Activated B cell treated with CpG ODN at 0.5 μM for 24 hours (primary cell): ENCODE measurements around the gene PPA1. TPM values are rescaled to one million over a fixed set of nuclear protein-coding genes. Genes with fewer than 3 reads are reported as not detected.
A peak's percentile ranks its signal among the peaks of the same experiment; 100 is the strongest.

Experiments
- ATAC-seq: fragments of 200-7000 bp; cut with Tn5 transposase; one replicate; pipeline ENCODE4 v1.10.0; 2021; ENCODE audit warnings: low read depth, mild to moderate bottlenecking, moderate library complexity
- CTCF ChIA-PET: fragments of 350-600 bp; sonication (Branson Sonifier 250); formaldehyde crosslinking; loops from one replicate; lab custom pipeline; 2021; ENCODE audit warnings: antibody characterized with exemption; lab: Charles Lee
- POLR2A ChIA-PET: fragments of 350-600 bp; sonication (Branson Sonifier 250); formaldehyde crosslinking; loops from one replicate; lab custom pipeline; 2021; ENCODE audit warnings: antibody characterized with exemption; lab: Charles Lee
- DNase-seq: peaks from one replicate; pipeline ENCODE4 v3.0.0; 2022
- H3K27ac Mint-ChIP-seq: one replicate; pipeline ENCODE4 v1.8.0; 2020; ENCODE audit warnings: mixed read lengths
- H3K27me3 Mint-ChIP-seq: one replicate; pipeline ENCODE4 v1.8.0; 2021; ENCODE audit warnings: mixed read lengths
- H3K36me3 Mint-ChIP-seq: one replicate; pipeline ENCODE4 v1.8.0; 2021; ENCODE audit warnings: low read depth, mixed read lengths
- H3K4me1 Mint-ChIP-seq: one replicate; pipeline ENCODE4 v1.8.0; 2021; ENCODE audit warnings: mixed read lengths
- H3K4me3 Mint-ChIP-seq: one replicate; pipeline ENCODE4 v1.8.0; 2020; ENCODE audit warnings: mild to moderate bottlenecking, mixed read lengths
- H3K9me3 Mint-ChIP-seq: one replicate; pipeline ENCODE4 v1.8.0; 2020; ENCODE audit warnings: mixed read lengths
- CTCF ChIP-seq: fragments of 200-600 bp; IDR thresholded peaks from one replicate; pipeline ENCODE4 v1.8.0; 2022; ENCODE audit warnings: antibody characterized with exemption, mild to moderate bottlenecking
- intact Hi-C: fragments of 100-400 bp; cut with micrococcal nuclease; formaldehyde crosslinking; loops from one replicate; pipeline ENCODE4 v1.15.1; 2024
- total RNA-seq: library from RNA; stranded (reverse); gene quantifications from 2 replicates; pipeline ENCODE4 v1.2.3, GENCODE V29; 2022

Gene PPA1
- total RNA-seq, 1 donor from 2014 or later = 107 TPM

DNA sequence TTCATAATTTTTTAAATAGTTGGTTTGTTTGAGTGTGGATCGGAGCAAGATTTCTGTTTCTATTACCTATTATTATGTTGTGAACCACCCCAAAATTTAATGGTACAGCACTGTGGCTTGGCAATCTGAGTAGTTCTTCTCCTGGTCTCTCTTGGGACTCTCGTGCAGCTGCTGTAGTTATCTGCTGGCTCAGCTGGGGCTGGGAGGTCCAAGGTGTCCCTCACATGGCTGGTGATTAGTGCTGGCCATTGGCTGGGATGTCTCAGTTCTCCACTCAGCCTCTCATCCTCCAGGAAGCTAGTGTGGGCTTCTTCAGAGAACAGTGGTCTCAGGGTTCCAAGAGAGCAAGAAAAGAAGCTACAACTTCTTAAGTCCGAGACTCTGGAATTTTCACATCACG lies 35.1 kb upstream of the PPA1 start:
- ChIA-PET CTCF (interaction anchor here (0.6 to 13.0 kb wide), 7 partner anchors 10 to 111 kb away, joined by 3 to 204 read pairs (median 3); no protein-coding TSS in a partner anchor), POLR2A (no interaction called here)
- no peak overlapping the region for H3K27ac Mint-ChIP-seq
- DNase-seq (no peak), ATAC-seq (no peak)
- peaks cover 10% of the 10 kb centered on the region for H3K27me3 Mint-ChIP-seq
- H3K36me3 Mint-ChIP-seq = no peaks in the 10 kb centered on the region
- TF ChIP-seq CTCF = no peak
- no peaks in the 10 kb centered on the region for H3K9me3 Mint-ChIP-seq
- H3K4me3 Mint-ChIP-seq = no peak overlapping the region
- intact Hi-C loops = no loop called here
- H3K4me1 Mint-ChIP-seq = peaks cover 19% of the 10 kb centered on the region

DNA sequence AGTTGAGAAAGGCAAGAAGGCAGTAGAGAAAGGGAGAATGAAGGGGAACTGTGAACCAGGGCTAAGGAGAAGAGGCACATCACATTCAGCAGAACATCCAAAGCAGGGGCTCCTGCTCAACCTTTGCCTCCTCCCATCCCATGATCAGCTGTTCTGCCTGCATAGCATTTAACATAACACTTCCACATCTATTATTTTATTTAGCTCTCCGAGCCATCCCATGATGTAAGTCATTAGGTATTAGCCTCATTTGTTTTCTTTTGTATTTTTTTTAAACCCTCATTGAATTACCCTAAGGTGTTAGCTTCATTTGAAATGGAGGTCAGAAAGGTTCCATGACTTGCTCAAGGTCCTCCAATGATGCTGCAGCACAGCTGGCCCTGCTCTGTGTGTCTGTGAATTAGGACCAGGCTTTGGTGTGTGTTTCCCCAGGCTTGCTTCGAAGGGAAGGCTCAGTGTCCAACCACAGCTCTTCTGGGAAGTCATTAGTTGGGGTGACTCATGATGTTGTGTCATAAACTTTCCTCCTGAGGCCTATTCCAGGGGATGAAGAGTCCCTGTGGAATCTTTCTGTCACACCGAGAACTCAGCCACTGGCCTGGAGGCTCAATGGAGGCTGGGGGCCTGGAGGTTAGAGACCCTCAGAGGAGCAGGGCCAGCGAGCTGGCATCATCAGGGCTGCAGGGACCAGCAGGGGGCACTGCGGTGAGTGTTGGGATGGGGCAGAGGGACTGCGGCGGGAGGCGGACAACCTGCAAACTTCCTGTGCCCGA lies 34.1 kb upstream of the PPA1 start:
- Mint-ChIP-seq H3K4me1 (peaks cover 8% of the 10 kb centered on the region), H3K27ac (no peak overlapping the region), H3K9me3 (peaks cover 2% of the 10 kb centered on the region), H3K27me3 (peaks cover 13% of the 10 kb centered on the region), H3K36me3 (no peaks in the 10 kb centered on the region), H3K4me3 (no peak overlapping the region)
- CTCF ChIA-PET = interaction anchor here (0.8 to 13.0 kb wide), 9 partner anchors 9 to 112 kb away, joined by 3 to 204 read pairs (median 3); no protein-coding TSS in a partner anchor
- peak; percentile 31 for ATAC-seq
- no peak for TF ChIP-seq CTCF
- no peak for DNase-seq
- intact Hi-C loops = no loop called here
- POLR2A ChIA-PET = interaction anchor here (0.6 kb wide), 1 partner anchor 96 kb away, joined by 4 read pairs; no protein-coding TSS in a partner anchor

DNA sequence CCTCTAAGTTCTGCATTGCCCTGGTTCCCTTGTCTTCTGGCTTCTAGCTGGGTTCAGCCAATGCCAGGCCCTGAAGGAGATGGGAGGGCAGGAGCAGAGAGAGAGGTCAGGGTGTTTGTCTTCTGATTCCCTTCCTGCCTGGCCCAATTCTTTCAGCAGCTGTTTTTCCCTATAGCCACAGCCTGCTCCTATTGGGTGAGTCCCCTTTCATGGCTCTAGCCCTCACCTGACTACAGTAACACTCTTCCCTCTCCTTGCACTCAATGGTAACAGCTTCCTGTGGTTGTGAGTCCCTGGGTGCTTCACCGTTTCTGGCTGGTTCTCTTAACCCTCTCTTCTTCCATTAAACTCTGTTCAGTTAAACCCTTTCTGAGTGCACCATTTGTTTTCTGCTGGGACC lies 33.5 kb upstream of the PPA1 start:
- no peak overlapping the region for H3K27ac Mint-ChIP-seq

GRCh38 chr10:70266056-70266455 lies 32.8 kb upstream of the PPA1 start:
- ATAC-seq (no peak), DNase-seq (no peak)
- Mint-ChIP-seq H3K9me3 (peaks cover 4% of the 10 kb centered on the region), H3K27ac (no peak overlapping the region), H3K4me1 (no peaks in the 10 kb centered on the region), H3K36me3 (no peaks in the 10 kb centered on the region), H3K4me3 (no peak overlapping the region), H3K27me3 (peaks cover 21% of the 10 kb centered on the region)
- POLR2A ChIA-PET = interaction anchor here (1.2 to 1.3 kb wide), 2 partner anchors 97 to 98 kb away, joined by 3 to 4 read pairs; no protein-coding TSS in a partner anchor
- CTCF ChIA-PET = interaction anchor here (1.3 to 13.0 kb wide), 7 partner anchors 10 to 195 kb away, joined by 3 to 204 read pairs (median 11); no protein-coding TSS in a partner anchor
- intact Hi-C loops = loop anchor here (1.0 kb wide), 1 partner anchor 45 kb away; no protein-coding TSS in a partner anchor
- no peak for TF ChIP-seq CTCF

More for the DNA sequence above, 33.5 kb upstream of the PPA1 start:
- peaks cover 18% of the 10 kb centered on the region for H3K27me3 Mint-ChIP-seq
- intact Hi-C loops = loop anchor here (1.0 kb wide), 1 partner anchor 45 kb away; no protein-coding TSS in a partner anchor
- ATAC-seq = no peak
- H3K4me1 Mint-ChIP-seq = peaks cover 3% of the 10 kb centered on the region
- H3K36me3 Mint-ChIP-seq = no peaks in the 10 kb centered on the region
- no peak for DNase-seq
- ChIA-PET CTCF (interaction anchor here (1.1 to 13.0 kb wide), 6 partner anchors 10 to 97 kb away, joined by 3 to 204 read pairs (median 10); no protein-coding TSS in a partner anchor), POLR2A (no interaction called here)
- H3K9me3 Mint-ChIP-seq = peaks cover 2% of the 10 kb centered on the region
- no peak overlapping the region for H3K4me3 Mint-ChIP-seq
- TF ChIP-seq CTCF = no peak
